Parathyroid adenoma (tissue), 2 donors: ENCODE measurements around the gene POLE4.

Experiments
- H2AFZ ChIP-seq: fragments of 300-600 bp; sonication (generic); one replicate; pipeline ENCODE4 v1.7.0; 2017; ENCODE audit warnings: antibody characterized with exemption, mild to moderate bottlenecking
- H3K27ac ChIP-seq: fragments of 300-600 bp; sonication (generic); one replicate; pipeline ENCODE4 v1.7.0; 2017
- H3K27me3 ChIP-seq: fragments of 300-600 bp; sonication (generic); one replicate; pipeline ENCODE4 v1.7.0; 2017; ENCODE audit warnings: low read length; ENCODE audit not compliant: control insufficient read depth, insufficient read depth
- H3K36me3 ChIP-seq: fragments of 300-600 bp; sonication (generic); one replicate; pipeline ENCODE4 v1.7.0; 2017; ENCODE audit warnings: low read length; ENCODE audit not compliant: control insufficient read depth, insufficient read depth
- H3K4me1 ChIP-seq: fragments of 300-600 bp; sonication (generic); one replicate; pipeline ENCODE4 v1.7.0; 2017; ENCODE audit warnings: control low read depth
- H3K4me2 ChIP-seq: fragments of 300-600 bp; sonication (generic); one replicate; pipeline ENCODE4 v1.7.0; 2017; ENCODE audit warnings: low read length
- H3K4me3 ChIP-seq: fragments of 300-600 bp; sonication (generic); one replicate; pipeline ENCODE4 v1.7.0; 2017; ENCODE audit warnings: low read depth, low read length
- H3K79me2 ChIP-seq: fragments of 300-600 bp; sonication (generic); one replicate; pipeline ENCODE4 v1.7.0; 2017; ENCODE audit warnings: control low read depth
- H3K9ac ChIP-seq: fragments of 300-600 bp; sonication (generic); one replicate; pipeline ENCODE4 v1.7.0; 2017; ENCODE audit warnings: mild to moderate bottlenecking
- H3K9me3 ChIP-seq: fragments of 300-600 bp; sonication (generic); one replicate; pipeline ENCODE4 v1.7.0; 2017; ENCODE audit warnings: low read length; ENCODE audit not compliant: control insufficient read depth
- TF ChIP-seq, protein P1 (sequence below): fragments of 300-600 bp; sonication (generic); IDR thresholded peaks from one replicate; pipeline ENCODE4 v1.7.0; 2017; ENCODE audit warnings: antibody characterized with exemption, mild to moderate bottlenecking
- donor health status: primary hyperparathyroidism.

The POLE4 gene

DNA sequence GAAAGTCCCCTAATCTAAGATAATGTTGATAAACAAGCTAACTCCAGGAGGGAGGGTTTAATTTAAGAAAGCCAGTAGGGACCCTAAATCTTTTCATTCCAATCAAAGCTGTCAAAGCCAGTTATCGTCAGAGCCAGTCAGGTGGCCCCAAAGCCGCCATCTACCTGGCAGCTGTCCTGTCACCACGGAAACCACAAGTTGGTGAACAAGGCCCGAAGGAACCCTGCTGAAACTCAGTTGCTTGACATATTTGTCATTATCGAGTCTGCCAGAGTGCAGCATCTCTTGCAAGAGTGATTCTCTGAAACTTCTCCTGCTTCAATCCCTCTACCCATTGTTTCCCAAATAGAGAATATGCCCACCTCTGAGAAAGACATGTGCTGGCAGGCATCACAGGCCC, 30.8 kb upstream of the POLE4 start:
- Histone ChIP-seq H3K27me3 (no peaks in the 10 kb centered on the region), H3K36me3 (no peaks in the 10 kb centered on the region), H3K4me2 (no peak overlapping the region), H3K4me3 (no peak overlapping the region), H3K27ac (no peak overlapping the region), H3K4me1 (no peaks in the 10 kb centered on the region), H3K9ac (no peak overlapping the region), H2AFZ (no peak overlapping the region), H3K79me2 (no peaks in the 10 kb centered on the region), H3K9me3 (no peaks in the 10 kb centered on the region)
- TF ChIP-seq, protein P1, sequence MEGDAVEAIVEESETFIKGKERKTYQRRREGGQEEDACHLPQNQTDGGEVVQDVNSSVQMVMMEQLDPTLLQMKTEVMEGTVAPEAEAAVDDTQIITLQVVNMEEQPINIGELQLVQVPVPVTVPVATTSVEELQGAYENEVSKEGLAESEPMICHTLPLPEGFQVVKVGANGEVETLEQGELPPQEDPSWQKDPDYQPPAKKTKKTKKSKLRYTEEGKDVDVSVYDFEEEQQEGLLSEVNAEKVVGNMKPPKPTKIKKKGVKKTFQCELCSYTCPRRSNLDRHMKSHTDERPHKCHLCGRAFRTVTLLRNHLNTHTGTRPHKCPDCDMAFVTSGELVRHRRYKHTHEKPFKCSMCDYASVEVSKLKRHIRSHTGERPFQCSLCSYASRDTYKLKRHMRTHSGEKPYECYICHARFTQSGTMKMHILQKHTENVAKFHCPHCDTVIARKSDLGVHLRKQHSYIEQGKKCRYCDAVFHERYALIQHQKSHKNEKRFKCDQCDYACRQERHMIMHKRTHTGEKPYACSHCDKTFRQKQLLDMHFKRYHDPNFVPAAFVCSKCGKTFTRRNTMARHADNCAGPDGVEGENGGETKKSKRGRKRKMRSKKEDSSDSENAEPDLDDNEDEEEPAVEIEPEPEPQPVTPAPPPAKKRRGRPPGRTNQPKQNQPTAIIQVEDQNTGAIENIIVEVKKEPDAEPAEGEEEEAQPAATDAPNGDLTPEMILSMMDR: no peak

DNA sequence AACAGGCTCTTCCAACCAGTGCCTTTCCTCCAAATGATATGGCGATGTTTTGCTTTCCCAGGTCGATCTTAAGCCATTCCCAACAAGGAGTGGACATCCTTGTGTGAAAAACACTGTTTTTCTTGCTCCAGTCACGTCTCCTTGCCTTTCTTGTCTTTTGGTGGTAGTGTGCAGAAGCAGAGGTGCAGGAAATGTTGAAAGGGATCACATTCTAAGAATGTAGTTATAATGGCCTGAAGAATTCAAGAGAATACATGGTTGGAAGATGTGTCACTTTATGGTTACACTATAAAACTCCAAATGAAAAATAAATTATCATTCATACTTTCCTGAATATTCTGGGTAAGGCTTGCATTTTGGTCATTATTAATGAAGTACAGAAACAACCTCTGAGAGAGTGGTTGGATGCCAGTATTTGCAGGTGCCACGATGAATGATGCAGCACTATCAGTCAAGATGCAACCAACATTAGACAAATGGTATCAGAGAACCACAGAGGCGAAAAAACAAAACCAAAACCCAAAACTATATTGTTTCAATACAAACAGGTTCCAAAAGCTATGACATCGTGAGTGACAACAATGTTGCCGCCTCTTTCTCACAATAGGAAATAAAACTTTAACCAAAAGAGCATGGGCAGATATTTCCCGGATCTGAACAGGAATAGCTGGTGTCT, 27.5 kb upstream of the POLE4 start:
- no peak overlapping the region for H3K4me2 ChIP-seq
- no peak overlapping the region for H3K9ac ChIP-seq
- no peaks in the 10 kb centered on the region for H3K4me1 ChIP-seq
- H2AFZ ChIP-seq: no peak overlapping the region
- H3K79me2 ChIP-seq: no peaks in the 10 kb centered on the region
- TF ChIP-seq, protein P1: no peak
- no peaks in the 10 kb centered on the region for H3K36me3 ChIP-seq
- H3K4me3 ChIP-seq: no peak overlapping the region
- H3K27me3 ChIP-seq: no peaks in the 10 kb centered on the region
- no peak overlapping the region for H3K27ac ChIP-seq
- no peaks in the 10 kb centered on the region for H3K9me3 ChIP-seq

DNA sequence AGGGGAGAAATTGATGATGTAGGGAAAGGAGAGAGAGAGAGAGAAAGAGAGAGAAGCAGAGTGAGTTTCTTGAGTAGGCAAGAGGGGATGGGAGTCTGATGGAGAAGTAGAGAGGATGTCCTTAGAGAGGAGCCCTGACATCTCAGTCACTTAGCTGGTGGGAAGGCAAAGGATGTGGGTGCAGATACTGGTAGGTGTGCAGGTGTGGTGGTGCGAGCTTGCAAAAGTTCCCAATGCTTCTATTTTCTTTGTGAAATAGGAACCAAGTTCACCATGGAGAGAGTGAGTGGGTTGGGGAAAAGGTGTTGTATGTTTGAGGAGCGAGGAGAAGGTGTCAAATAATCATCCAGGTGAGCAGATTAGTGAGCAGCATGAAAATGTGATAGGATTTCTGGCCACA, 26.5 kb upstream of the POLE4 start:
- H3K4me3 ChIP-seq: no peak overlapping the region
- no peaks in the 10 kb centered on the region for H3K36me3 ChIP-seq
- no peak overlapping the region for H3K9ac ChIP-seq
- TF ChIP-seq, protein P1: no peak
- no peak overlapping the region for H3K4me2 ChIP-seq
- no peaks in the 10 kb centered on the region for H3K27me3 ChIP-seq
- H3K27ac ChIP-seq: no peak overlapping the region
- no peaks in the 10 kb centered on the region for H3K79me2 ChIP-seq
- no peak overlapping the region for H2AFZ ChIP-seq
- H3K4me1 ChIP-seq: no peaks in the 10 kb centered on the region
- H3K9me3 ChIP-seq: no peaks in the 10 kb centered on the region

DNA sequence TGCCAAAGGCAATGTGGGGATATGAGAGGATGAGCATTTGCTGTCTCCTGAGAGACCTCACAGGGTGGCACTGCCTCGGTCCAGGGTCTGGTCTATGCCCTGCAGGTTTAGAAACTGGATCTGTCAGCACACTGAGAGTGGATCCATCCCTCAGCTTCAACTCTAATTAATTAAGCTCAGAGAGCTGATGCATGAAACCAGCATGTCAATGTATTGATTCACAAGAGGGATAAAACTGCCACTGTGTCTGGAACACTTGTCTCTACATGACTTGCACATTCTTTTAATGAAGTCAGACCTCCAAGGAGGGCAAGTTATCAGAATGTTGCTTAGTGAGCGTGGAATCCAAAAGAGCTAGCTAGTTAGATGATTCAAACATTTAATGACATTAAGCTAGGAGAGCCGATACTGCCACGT, 22.5 kb upstream of the POLE4 start:
- TF ChIP-seq, protein P1: no peak
- Histone ChIP-seq H3K9ac (no peak overlapping the region), H3K79me2 (no peaks in the 10 kb centered on the region), H3K27me3 (no peaks in the 10 kb centered on the region), H3K27ac (no peak overlapping the region), H2AFZ (no peak overlapping the region), H3K4me2 (no peak overlapping the region), H3K9me3 (no peaks in the 10 kb centered on the region), H3K36me3 (no peaks in the 10 kb centered on the region), H3K4me1 (no peaks in the 10 kb centered on the region), H3K4me3 (no peak overlapping the region)

DNA sequence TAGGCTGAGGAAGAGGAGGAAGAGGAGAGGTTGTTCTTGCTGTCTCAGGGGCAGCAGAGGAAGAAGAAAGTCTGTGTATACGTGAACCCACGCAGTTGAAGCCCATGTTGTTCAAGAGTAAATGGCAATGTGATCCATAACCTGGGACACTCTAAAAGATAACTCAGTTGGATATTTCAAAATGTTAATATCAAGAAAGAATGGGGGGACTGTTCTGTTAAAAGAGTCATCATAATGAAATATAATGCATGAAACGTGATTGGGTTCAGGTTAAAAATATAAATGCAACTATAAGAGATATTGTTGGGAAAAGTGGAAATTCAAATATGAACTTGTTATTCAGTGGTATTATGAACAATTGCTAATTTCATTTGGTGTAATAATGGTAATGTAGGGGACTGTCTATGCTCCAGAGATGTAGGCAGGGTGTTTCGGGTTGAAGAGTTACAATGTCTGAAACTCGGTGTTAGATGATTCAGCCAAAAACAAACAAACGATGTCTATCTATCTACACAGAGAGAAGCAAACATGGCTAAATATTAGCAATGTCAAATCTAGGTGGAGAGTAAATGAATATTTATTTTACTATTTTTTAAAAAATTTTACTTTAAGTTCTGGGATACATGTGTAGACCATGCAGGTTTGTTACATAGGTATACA, 21.1 kb upstream of the POLE4 start:
- Histone ChIP-seq H3K9me3 (no peaks in the 10 kb centered on the region), H2AFZ (no peak overlapping the region), H3K79me2 (no peaks in the 10 kb centered on the region), H3K4me3 (no peak overlapping the region), H3K36me3 (no peaks in the 10 kb centered on the region), H3K4me2 (no peak overlapping the region), H3K27me3 (no peaks in the 10 kb centered on the region), H3K4me1 (no peaks in the 10 kb centered on the region), H3K9ac (no peak overlapping the region), H3K27ac (no peak overlapping the region)
- TF ChIP-seq, protein P1: no peak
